K562 (cell line): ENCODE data around the gene USH2A. TPM values are rescaled to one million over a fixed set of nuclear protein-coding genes. Genes with fewer than 3 reads are reported as not detected.

Experiments used
- ATAC-seq: fragments of 200-7000 bp; cut with Tn5 transposase; 3 replicates; pipeline ENCODE4 v1.9.1; 2020; ENCODE audit warnings: moderate library complexity
- BruUV-seq: library from RNA; stranded (reverse); fragments of 400-500 nt; replicated peaks from 2 replicates; lab custom pipeline; 2021; lab: Mats Ljungman, UMichigan
- CTCF ChIA-PET: fragments of 300-600 bp; formaldehyde crosslinking; extraction: SDS; loops from one replicate; lab custom pipeline; 2021; ENCODE audit warnings: low intra/inter-chr PET ratio; lab: Yijun Ruan, JAX
- POLR2A ChIA-PET: fragments of 300-600, 350-650 bp; sonication (Branson Sonifier 250); formaldehyde crosslinking; extraction: SDS; loops from one replicate; lab custom pipeline; 2021; ENCODE audit warnings: antibody characterized with exemption, inconsistent platforms; lab: Yijun Ruan, JAX
- DNase-seq, 4 experiments: peaks; one replicate each; pipeline versions ENCODE4 v3.0.0 to v3.0.0-alpha.2; 2011 to 2018; ENCODE audit warnings: low spot score in 3 of 4, mixed read lengths in 3 of 4; ENCODE audit errors: extremely low read depth in 1 of 4
- FAIRE-seq: peaks from 2 replicates; lab custom pipeline; 2011; peaks lifted over from hg19 to GRCh38; lab: Jason Lieb, UNC
- H2AFZ ChIP-seq: 2 replicates; pipeline ENCODE4 v1.6.0; 2011; ENCODE audit warnings: low read depth, low read length, control low read depth, inconsistent platforms
- H3K27ac ChIP-seq: fragments of 200-600 bp; 3 replicates; pipeline ENCODE4 v1.8.0; 2011; ENCODE audit warnings: low read depth, mild to moderate bottlenecking, control low read depth, inconsistent platforms, low read length, moderate library complexity, mixed read lengths; ENCODE audit errors: extremely low read depth
- H3K27me3 ChIP-seq, 2 experiments: fragments of 300-600 bp in 1 of 2; 2 replicates in 1 of 2; 3 replicates in 1 of 2; pipeline versions ENCODE4 v1.6.0 to v1.8.0; 2011; ENCODE audit warnings: inconsistent platforms in 2 of 2, low read length in 2 of 2, mild to moderate bottlenecking in 1 of 2, mixed read lengths in 1 of 2, moderate library complexity in 1 of 2; ENCODE audit not compliant: control insufficient read depth in 2 of 2, insufficient read depth in 2 of 2
- H3K36me3 ChIP-seq: fragments of 300-600 bp; 3 replicates; pipeline ENCODE4 v1.8.0; 2011; ENCODE audit warnings: mild to moderate bottlenecking, low read length, inconsistent platforms; ENCODE audit not compliant: control insufficient read depth, insufficient read depth
- H3K4me1 ChIP-seq, 2 experiments: fragments of 200-600 bp in 1 of 2; replicated peaks in 1 of 2; 2 replicates in 1 of 2; 3 replicates in 1 of 2; pipeline versions ENCODE4 v1.5.1 to v1.8.0; 2011; ENCODE audit warnings: inconsistent platforms in 2 of 2, low read length in 2 of 2, mild to moderate bottlenecking in 1 of 2, mixed read lengths in 1 of 2, moderate library complexity in 1 of 2; ENCODE audit not compliant: control insufficient read depth in 2 of 2, insufficient read depth in 2 of 2
- H3K4me2 ChIP-seq: 2 replicates; pipeline ENCODE4 v1.6.1; 2011; ENCODE audit warnings: low read length, control low read depth, inconsistent platforms, mixed read lengths; ENCODE audit not compliant: insufficient read depth
- H3K4me3 ChIP-seq: fragments of 200-600 bp; sonication (generic), shearing (Covaris generic); 2 replicates; pipeline ENCODE4 v1.5.1; 2016; ENCODE audit warnings: control low read depth, inconsistent platforms
- H3K79me2 ChIP-seq: fragments of 200-600 bp; 3 replicates; pipeline ENCODE4 v1.8.0; 2011; ENCODE audit warnings: low read length, inconsistent platforms; ENCODE audit not compliant: control insufficient read depth, insufficient read depth
- H3K9ac ChIP-seq, 2 experiments: 2 replicates each; pipeline versions ENCODE4 v1.6.0 to v1.6.1; 2011; ENCODE audit warnings: low read depth in 2 of 2, low read length in 2 of 2, control low read depth in 1 of 2, inconsistent platforms in 1 of 2, mild to moderate bottlenecking in 1 of 2, mixed read lengths in 1 of 2; ENCODE audit not compliant: insufficient read depth in 1 of 2
- H3K9me1 ChIP-seq: one replicate; pipeline ENCODE4 v1.6.0; 2011; ENCODE audit warnings: inconsistent platforms, mild to moderate bottlenecking, low read length, moderate library complexity; ENCODE audit not compliant: control insufficient read depth, insufficient read depth
- H3K9me3 ChIP-seq: replicated peaks from 2 replicates; pipeline ENCODE4 v1.5.1; 2011; ENCODE audit warnings: low read depth, low read length, inconsistent platforms; ENCODE audit not compliant: control insufficient read depth, insufficient read depth
- H4K20me1 ChIP-seq: replicated peaks from 2 replicates; pipeline ENCODE4 v1.6.1; 2011; ENCODE audit warnings: low read length, inconsistent platforms, mixed read lengths; ENCODE audit not compliant: control insufficient read depth, insufficient read depth
- C11orf30 ChIP-seq: fragments of 450-650 bp; IDR thresholded peaks from 2 replicates; pipeline ENCODE4 v1.6.1; 2016; ENCODE audit warnings: low read depth, mild to moderate bottlenecking
- EP400 ChIP-seq: fragments of 450-650 bp; IDR thresholded peaks from 2 replicates; pipeline ENCODE4 v1.6.1; 2017; ENCODE audit warnings: antibody characterized with exemption, mild to moderate bottlenecking, moderate library complexity
- WGBS: fragments of 100-300 bp; shearing (Covaris generic); methylation state at CpG from one replicate; pipeline ENCODE4 v1.1.6; 2016; ENCODE audit warnings: low coverage, mixed read lengths; ENCODE audit not compliant: insufficient coverage; ENCODE audit errors: missing lambda C conversion rate; 5-methylcytosine and 5-hydroxymethylcytosine counted together
- in situ Hi-C: fragments of 300-500 bp; cut with MboI; formaldehyde crosslinking; loops from 4 replicates; pipeline ENCODE4 v1.15.0; 2018; ENCODE audit warnings: inconsistent platforms, mixed read lengths
- intact Hi-C: fragments of 100-400 bp; cut with micrococcal nuclease; formaldehyde crosslinking; loops from 2 replicates; pipeline ENCODE4 v1.14.2; 2022
- polyA plus RNA-seq, 8 experiments: library from polyadenylated mRNA; depleted of rRNA in 4 of 8; stranded (reverse) in 5 of 8; unstranded in 3 of 8; fragments of >200 nt; fragmentation: Nextera tagmentation in 2 of 8; fragmentation: Illumina TruSeq in 1 of 8; extraction: Ambion mirVana in 2 of 8; extraction: Trizol in 1 of 8; gene quantifications; 2 replicates each; pipeline versions ENCODE4 v1.2.1 to v1.2.3, GENCODE V29; 2011 to 2014; ENCODE audit warnings: inconsistent platforms in 1 of 8, missing spikeins in 1 of 8
- total RNA-seq, 7 experiments: library from RNA; depleted of rRNA in 6 of 7; stranded (reverse); fragments of >200 nt in 6 of 7; fragmentation: Illumina TruSeq in 2 of 7; extraction: Trizol in 2 of 7; gene quantifications; 2 replicates each; pipeline versions ENCODE4 v1.2.1 to v1.2.3, GENCODE V29; 2011 to 2021; ENCODE audit warnings: low replicate concordance in 1 of 7
- TF ChIP-seq, protein P1 (sequence below): fragments of 250-450 bp; sonication (Bioruptor Pico); IDR thresholded peaks from 2 replicates; pipeline ENCODE4 v1.8.0; 2022; ENCODE audit warnings: moderate library complexity, mild to moderate bottlenecking, inconsistent platforms
- TF ChIP-seq, protein P2 (sequence below), 2 experiments: IDR thresholded peaks in 1 of 2; conservative IDR thresholded peaks in 1 of 2; 2 replicates each; pipeline ENCODE4 v1.6.1; 2016; ENCODE audit warnings: low read depth in 2 of 2, mild to moderate bottlenecking in 1 of 2, missing compliant biosample characterization in 1 of 2, missing genetic modification characterization in 1 of 2, moderate library complexity in 1 of 2

USH2A gene
- total and polyA plus RNA-seq, 9 of the 15 experiments (the other 6 are each of a cell fraction or from before 2014, with no cell fraction given), result under 0.01 TPM; not detected in 7

DNA sequence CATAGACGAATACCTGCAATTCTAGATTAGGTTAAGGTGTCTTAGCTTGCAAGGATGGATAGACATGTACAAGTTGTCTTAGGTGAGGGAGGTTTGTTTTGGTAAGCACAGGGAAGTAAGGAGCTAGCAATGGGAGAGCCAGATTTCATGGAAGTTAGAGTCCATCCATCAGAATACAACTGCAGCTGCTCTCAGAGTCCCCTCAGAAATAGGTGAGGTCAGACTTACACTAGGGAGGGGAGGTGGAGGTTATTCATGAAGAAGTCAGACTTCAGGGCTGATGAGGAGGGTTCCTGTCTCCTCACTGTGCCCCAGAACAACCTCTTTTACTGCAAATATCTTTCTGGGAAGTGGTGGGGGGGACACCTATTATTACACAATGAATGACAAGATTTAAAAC, 770.9 kb downstream of the USH2A start:
- no peak for ATAC-seq
- Histone ChIP-seq H2AFZ (no peak overlapping the region), H3K4me1 (no peaks in the 10 kb centered on the region), H3K4me3 (no peak overlapping the region), H3K36me3 (no peaks in the 10 kb centered on the region), H3K4me2 (no peak overlapping the region), H4K20me1 (no peaks in the 10 kb centered on the region), H3K9me1 (no peaks in the 10 kb centered on the region), H3K79me2 (no peaks in the 10 kb centered on the region), H3K9ac (no peak overlapping the region), H3K9me3 (no peaks in the 10 kb centered on the region), H3K27me3 (no peaks in the 10 kb centered on the region), H3K27ac (no peak overlapping the region)
- intact Hi-C loops (no loop called here), in situ Hi-C loops (no loop called here)
- BruUV-seq, result no TSS peak
- 4% methylated on average over 1 of the region's 1 CpG for WGBS
- no peak for TF ChIP-seq C11orf30
- TF ChIP-seq, protein P1, sequence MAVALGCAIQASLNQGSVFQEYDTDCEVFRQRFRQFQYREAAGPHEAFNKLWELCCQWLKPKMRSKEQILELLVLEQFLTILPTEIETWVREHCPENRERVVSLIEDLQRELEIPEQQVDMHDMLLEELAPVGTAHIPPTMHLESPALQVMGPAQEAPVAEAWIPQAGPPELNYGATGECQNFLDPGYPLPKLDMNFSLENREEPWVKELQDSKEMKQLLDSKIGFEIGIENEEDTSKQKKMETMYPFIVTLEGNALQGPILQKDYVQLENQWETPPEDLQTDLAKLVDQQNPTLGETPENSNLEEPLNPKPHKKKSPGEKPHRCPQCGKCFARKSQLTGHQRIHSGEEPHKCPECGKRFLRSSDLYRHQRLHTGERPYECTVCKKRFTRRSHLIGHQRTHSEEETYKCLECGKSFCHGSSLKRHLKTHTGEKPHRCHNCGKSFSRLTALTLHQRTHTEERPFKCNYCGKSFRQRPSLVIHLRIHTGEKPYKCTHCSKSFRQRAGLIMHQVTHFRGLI (CRISPR knock-in tag), result no peak
- TF ChIP-seq, protein P2, sequence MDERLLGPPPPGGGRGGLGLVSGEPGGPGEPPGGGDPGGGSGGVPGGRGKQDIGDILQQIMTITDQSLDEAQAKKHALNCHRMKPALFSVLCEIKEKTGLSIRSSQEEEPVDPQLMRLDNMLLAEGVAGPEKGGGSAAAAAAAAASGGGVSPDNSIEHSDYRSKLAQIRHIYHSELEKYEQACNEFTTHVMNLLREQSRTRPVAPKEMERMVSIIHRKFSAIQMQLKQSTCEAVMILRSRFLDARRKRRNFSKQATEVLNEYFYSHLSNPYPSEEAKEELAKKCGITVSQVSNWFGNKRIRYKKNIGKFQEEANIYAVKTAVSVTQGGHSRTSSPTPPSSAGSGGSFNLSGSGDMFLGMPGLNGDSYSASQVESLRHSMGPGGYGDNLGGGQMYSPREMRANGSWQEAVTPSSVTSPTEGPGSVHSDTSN (CRISPR knock-in tag; IDR thresholded peaks at IDR 0.05; ENCODE audit: low read depth), result 0 out of 2 replicates have a peak, but pooled peaks have one; percentile 3
- TF ChIP-seq, protein P2 (tag; conservative IDR thresholded peaks at IDR 0.05; ENCODE audit: low read depth), result no peak
- TF ChIP-seq EP400, result no peak
- ChIA-PET POLR2A (no interaction called here), CTCF (no interaction called here)
- FAIRE-seq, result no peak
- DNase-seq, result no peak
